Activated CD4-positive, alpha-beta T cell treated with anti-CD3 and anti-CD28 coated beads for 36 hours (primary cell): Measurements from ENCODE around the gene BCL2L12. TPM values are rescaled to one million over a fixed set of nuclear protein-coding genes. Genes with fewer than 3 reads are reported as not detected.
"Not testable (repeated sequence)": the region's sequence is repeated elsewhere in the genome, so short reads cannot be mapped to it uniquely, and the experiment has no call there.

Experiments
- ATAC-seq: fragments of 200-7000 bp; cut with Tn5 transposase; one replicate; pipeline ENCODE4 v1.10.0; 2021; ENCODE audit warnings: mild to moderate bottlenecking, moderate library complexity
- CTCF ChIA-PET: fragments of 350-600 bp; sonication (Branson Sonifier 250); formaldehyde crosslinking; loops from one replicate; lab custom pipeline; 2021; ENCODE audit warnings: antibody characterized with exemption; lab: Charles Lee
- POLR2A ChIA-PET: fragments of 350-600 bp; sonication (Branson Sonifier 250); formaldehyde crosslinking; loops from one replicate; lab custom pipeline; 2021; ENCODE audit warnings: antibody characterized with exemption, inconsistent platforms; lab: Charles Lee
- DNase-seq: peaks from one replicate; pipeline ENCODE4 v3.0.0-alpha.2; 2020
- H3K27ac Mint-ChIP-seq: one replicate; pipeline ENCODE4 v1.8.0; 2021; ENCODE audit warnings: mixed read lengths
- H3K27me3 Mint-ChIP-seq: one replicate; pipeline ENCODE4 v1.8.0; 2021; ENCODE audit warnings: mixed read lengths
- H3K36me3 Mint-ChIP-seq: one replicate; pipeline ENCODE4 v1.8.0; 2021; ENCODE audit warnings: low read depth, mixed read lengths
- H3K4me1 Mint-ChIP-seq: one replicate; pipeline ENCODE4 v1.8.0; 2021; ENCODE audit warnings: mixed read lengths
- H3K4me3 Mint-ChIP-seq: one replicate; pipeline ENCODE4 v1.8.0; 2021; ENCODE audit warnings: mild to moderate bottlenecking, moderate library complexity, mixed read lengths
- H3K9me3 Mint-ChIP-seq: one replicate; pipeline ENCODE4 v1.8.0; 2021; ENCODE audit warnings: low read depth, mixed read lengths
- intact Hi-C, 2 experiments: fragments of 100-400 bp; cut with DNase I in 1 of 2; cut with micrococcal nuclease in 1 of 2; formaldehyde crosslinking; loops; one replicate each; pipeline versions ENCODE4 v1.14.2 to v1.15.1; 2022 to 2024; cut with DNase I, micrococcal nuclease
- microRNA-seq: library from miRNA; unstranded; fragments of <30 nt; microRNA quantifications from one replicate; pipeline ENCODE4 v1.2.0, GENCODE V29; 2021; ENCODE audit warnings: borderline replicate concordance
- total RNA-seq, 2 experiments: library from RNA; stranded (reverse); gene quantifications; one replicate each; pipeline ENCODE4 v1.2.3, GENCODE V29; 2021

The BCL2L12 gene
- total RNA-seq, 2 experiments from 2014 or later, result 79.6 to 93.8 TPM

DNA sequence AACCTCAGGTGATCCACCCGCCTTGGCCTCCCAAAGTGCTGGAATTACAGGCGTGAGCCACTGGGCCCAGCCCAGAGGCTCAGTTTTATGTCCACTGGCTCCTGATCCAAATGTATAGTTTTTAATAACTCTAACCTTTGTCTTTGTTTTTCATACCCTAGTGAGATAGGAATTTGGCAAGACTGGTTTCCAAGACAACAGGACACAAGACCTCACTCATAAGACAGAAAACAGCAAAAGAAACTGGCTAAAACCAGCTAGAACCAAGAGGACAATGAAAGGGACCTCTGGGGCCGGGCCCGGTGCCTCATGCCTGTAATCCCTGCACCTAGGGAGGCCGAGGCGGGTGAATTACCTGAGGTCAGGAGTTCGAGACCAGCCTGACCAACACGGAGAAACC is 52.8 kb downstream of the BCL2L12 start:
- Mint-ChIP-seq H3K27ac (peak overlapping the region; percentile 25), H3K27me3 (no peaks in the 10 kb centered on the region), H3K4me1 (peaks cover 10% of the 10 kb centered on the region), H3K9me3 (no peaks in the 10 kb centered on the region), H3K4me3 (peak overlapping the region; percentile 26), H3K36me3 (no peaks in the 10 kb centered on the region)
- CTCF ChIA-PET, result interaction anchor here (1.0 to 1.7 kb wide), 4 partner anchors 18 to 132 kb away, joined by 3 to 7 read pairs (median 4); no protein-coding TSS in a partner anchor
- ATAC-seq, result no peak
- POLR2A ChIA-PET, result interaction anchor here (0.8 kb wide), 1 partner anchor 48 kb away, joined by 5 read pairs; the partner anchor contains the start of gene AP2A1
- DNase-seq, result no peak
- intact Hi-C loops, result no loop called here

DNA sequence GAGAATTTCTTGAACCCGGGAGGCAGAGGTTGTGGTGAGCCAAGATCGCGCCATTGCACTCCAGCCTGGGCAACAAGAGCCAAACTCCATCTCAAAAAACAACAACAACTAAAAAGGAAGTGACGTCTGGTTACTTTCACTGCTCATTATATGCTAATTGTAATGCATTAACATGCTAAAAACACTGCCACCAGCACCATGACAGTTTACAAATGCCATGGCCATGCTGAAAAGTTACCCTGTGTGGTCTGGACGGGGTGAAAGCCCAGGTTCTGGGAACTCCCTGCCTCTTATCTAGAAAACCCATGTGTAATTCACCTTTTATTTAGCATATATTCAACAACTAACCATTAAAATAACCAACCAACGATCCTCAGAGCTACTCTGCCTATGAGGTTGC is 53.3 kb downstream of the BCL2L12 start:
- H3K27ac Mint-ChIP-seq, result no peak overlapping the region
- CTCF ChIA-PET, result interaction anchor here (1.2 to 1.4 kb wide), 2 partner anchors 17 to 39 kb away, joined by 3 to 7 read pairs; no protein-coding TSS in a partner anchor
- no peaks in the 10 kb centered on the region for H3K27me3 Mint-ChIP-seq
- no peak for ATAC-seq
- H3K4me3 Mint-ChIP-seq, result no peak overlapping the region
- no peaks in the 10 kb centered on the region for H3K36me3 Mint-ChIP-seq
- H3K9me3 Mint-ChIP-seq, result no peaks in the 10 kb centered on the region
- peaks cover 10% of the 10 kb centered on the region for H3K4me1 Mint-ChIP-seq
- no peak for DNase-seq
- intact Hi-C loops, result no loop called here
- POLR2A ChIA-PET, result no interaction called here

DNA sequence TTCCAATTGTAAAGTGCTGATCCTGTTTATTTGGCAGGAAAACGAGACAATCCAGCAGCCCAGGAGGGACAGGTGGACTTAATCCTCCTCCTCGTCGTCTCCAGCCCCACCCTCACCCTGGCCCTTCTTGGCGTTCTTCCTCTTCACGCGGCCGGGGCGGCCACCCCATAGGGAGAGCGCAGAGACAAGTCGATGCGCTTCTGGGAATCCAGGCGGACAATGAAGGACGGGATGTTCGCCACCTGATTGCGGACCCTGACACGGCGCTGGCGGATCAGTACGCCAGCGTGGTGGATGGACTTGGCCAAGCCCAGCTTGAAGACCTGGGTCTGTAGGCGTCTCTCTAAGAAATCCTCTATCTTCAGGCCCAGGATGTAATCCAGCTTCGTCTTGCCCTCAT is 53.7 kb downstream of the BCL2L12 start:
- H3K9me3 Mint-ChIP-seq, POLR2A ChIA-PET, H3K4me3 Mint-ChIP-seq, H3K27me3 Mint-ChIP-seq, CTCF ChIA-PET, H3K4me1 Mint-ChIP-seq, ATAC-seq, H3K36me3 Mint-ChIP-seq, intact Hi-C loops, H3K27ac Mint-ChIP-seq, DNase-seq: not testable (repeated sequence)

Small RNAs within 50 kb of the gene (microRNA-seq; reads per million reads assigned to microRNA genes)
- 1.1 reads per million for gene MIR5088

Other genes with a start within 250 kb of the BCL2L12 start
- gene PTH2, start 242.5 kb upstream of the BCL2L12 start, total RNA-seq, result not detected
- gene GFY, start 240.5 kb upstream of the BCL2L12 start, total RNA-seq, result not detected
- under 1 TPM; 0.07 to 0.14 TPM for gene SLC17A7, start 224.4 kb upstream of the BCL2L12 start, total RNA-seq
- 100 to 1,000 TPM; 117 to 138 TPM for gene PIH1D1, start 214.1 kb upstream of the BCL2L12 start, total RNA-seq
- gene ALDH16A1, start 212.7 kb upstream of the BCL2L12 start, total RNA-seq, result 10 to 100 TPM; 26.8 to 33.3 TPM
- gene FLT3LG, start 191.7 kb upstream of the BCL2L12 start, total RNA-seq, result 10 to 100 TPM; 38.6 to 43.2 TPM
- 1,000 to 10,000 TPM; 3,861 to 3,967 TPM for gene RPL13A, start 178.3 kb upstream of the BCL2L12 start, total RNA-seq
- gene RPS11, start 169.5 kb upstream of the BCL2L12 start, total RNA-seq, result 1,000 to 10,000 TPM; 2,778 to 3,370 TPM
- 10 to 100 TPM; 16.3 to 18.1 TPM for gene FCGRT, start 153.3 kb upstream of the BCL2L12 start, total RNA-seq
- 10 to 100 TPM; 10.9 to 13.5 TPM for gene RCN3, start 137.9 kb upstream of the BCL2L12 start, total RNA-seq
- 10 to 100 TPM; 71.4 to 73.1 TPM for gene NOSIP, start 85.4 kb upstream of the BCL2L12 start, total RNA-seq
- 1 to 10 TPM in 1 of 2 experiments, under 1 TPM in 1; 0.81 to 1.6 TPM for gene PRRG2, start 84.6 kb upstream of the BCL2L12 start, total RNA-seq
- gene PRR12, start 74.8 kb upstream of the BCL2L12 start, total RNA-seq, result 10 to 100 TPM; 21.0 to 22.7 TPM
- gene RRAS, start 25.8 kb upstream of the BCL2L12 start, total RNA-seq, result 10 to 100 TPM in 1 of 2 experiments, 1 to 10 TPM in 1; 9.7 to 11.7 TPM
- 10 to 100 TPM; 43.3 to 64.0 TPM for gene SCAF1, start 23.7 kb upstream of the BCL2L12 start, total RNA-seq
- 100 to 1,000 TPM; 123 to 125 TPM for gene IRF3, start 76 bp upstream of the BCL2L12 start, total RNA-seq
- 100 to 1,000 TPM; 384 to 448 TPM for gene PRMT1, start 11.3 kb downstream of the BCL2L12 start, total RNA-seq
- gene ADM5, start 23.7 kb downstream of the BCL2L12 start, total RNA-seq, result 1 to 10 TPM; 4.1 to 4.4 TPM
- gene CPT1C, start 25.2 kb downstream of the BCL2L12 start, total RNA-seq, result 1 to 10 TPM; 1.1 to 1.6 TPM
- gene TSKS, start 97.4 kb downstream of the BCL2L12 start, total RNA-seq, result 1 to 10 TPM; 1.9 to 2.1 TPM
- 100 to 1,000 TPM in 1 of 2 experiments, 10 to 100 TPM in 1; 79.4 to 102 TPM for gene AP2A1, start 101.1 kb downstream of the BCL2L12 start, total RNA-seq
- gene FUZ, start 147.4 kb downstream of the BCL2L12 start, total RNA-seq, result 10 to 100 TPM; 15.6 to 18.8 TPM
- 10 to 100 TPM; 39.6 to 49.9 TPM for gene MED25, start 152.4 kb downstream of the BCL2L12 start, total RNA-seq
- 100 to 1,000 TPM in 1 of 2 experiments, 10 to 100 TPM in 1; 76.9 to 104 TPM for gene PTOV1, start 185.2 kb downstream of the BCL2L12 start, total RNA-seq
- 10 to 100 TPM; 59.5 to 65.7 TPM for gene PNKP, start 201.6 kb downstream of the BCL2L12 start, total RNA-seq
- 10 to 100 TPM; 16.1 to 20.3 TPM for gene AKT1S1, start 211.4 kb downstream of the BCL2L12 start, total RNA-seq
- gene TBC1D17, start 211.8 kb downstream of the BCL2L12 start, total RNA-seq, result 10 to 100 TPM; 29.1 to 29.6 TPM
- gene IL4I1, start 231.0 kb downstream of the BCL2L12 start, total RNA-seq, result 10 to 100 TPM; 21.2 to 22.2 TPM